Right lobe of liver (tissue), 4 donors: Measurements from ENCODE around the gene MYL4.

Experiments used
- POLR2A ChIP-seq: fragments of 450-650 bp; IDR thresholded peaks from one replicate; pipeline ENCODE4 v1.6.1; 2017; ENCODE audit warnings: antibody characterized with exemption, mild to moderate bottlenecking
- TF ChIP-seq, protein P1 (sequence below), 4 donors: fragments of 200-600 bp in 3 of 4; fragments of 450-650 bp in 1 of 4; IDR thresholded peaks; one replicate each; pipeline versions ENCODE4 v1.5.1 to v1.8.0; 2016 to 2022; ENCODE audit warnings: antibody characterized with exemption in 4 of 4, mild to moderate bottlenecking in 2 of 4
- donor health status: DM: no; HTN: no; CAD: no.
- donor health status: DM: no; HTN: no; CAD: no.
- donor health status: DM: no; HTN: yes; CAD: no.

GRCh38 chr17:47213540-47213939 is 4.4 kb downstream of the MYL4 start:
- TF ChIP-seq POLR2A, result no peak
- TF ChIP-seq, protein P1, sequence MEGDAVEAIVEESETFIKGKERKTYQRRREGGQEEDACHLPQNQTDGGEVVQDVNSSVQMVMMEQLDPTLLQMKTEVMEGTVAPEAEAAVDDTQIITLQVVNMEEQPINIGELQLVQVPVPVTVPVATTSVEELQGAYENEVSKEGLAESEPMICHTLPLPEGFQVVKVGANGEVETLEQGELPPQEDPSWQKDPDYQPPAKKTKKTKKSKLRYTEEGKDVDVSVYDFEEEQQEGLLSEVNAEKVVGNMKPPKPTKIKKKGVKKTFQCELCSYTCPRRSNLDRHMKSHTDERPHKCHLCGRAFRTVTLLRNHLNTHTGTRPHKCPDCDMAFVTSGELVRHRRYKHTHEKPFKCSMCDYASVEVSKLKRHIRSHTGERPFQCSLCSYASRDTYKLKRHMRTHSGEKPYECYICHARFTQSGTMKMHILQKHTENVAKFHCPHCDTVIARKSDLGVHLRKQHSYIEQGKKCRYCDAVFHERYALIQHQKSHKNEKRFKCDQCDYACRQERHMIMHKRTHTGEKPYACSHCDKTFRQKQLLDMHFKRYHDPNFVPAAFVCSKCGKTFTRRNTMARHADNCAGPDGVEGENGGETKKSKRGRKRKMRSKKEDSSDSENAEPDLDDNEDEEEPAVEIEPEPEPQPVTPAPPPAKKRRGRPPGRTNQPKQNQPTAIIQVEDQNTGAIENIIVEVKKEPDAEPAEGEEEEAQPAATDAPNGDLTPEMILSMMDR (IDR thresholded peaks at IDR 0.05), result no peak
